GM23338 (cell line): ENCODE data around the gene STRN4. TPM values are rescaled to one million over a fixed set of nuclear protein-coding genes. Genes with fewer than 3 reads are reported as not detected.

Source experiments
- EZH2 ChIP-seq: fragments of 200-600 bp; sonication (generic); IDR thresholded peaks from one replicate; pipeline ENCODE4 v1.8.0; 2017; ENCODE audit warnings: antibody characterized with exemption, mild to moderate bottlenecking, low read depth; ENCODE audit not compliant: unreplicated experiment
- EZH2phosphoT487 ChIP-seq: fragments of 200-600 bp; sonication (generic); IDR thresholded peaks from one replicate; pipeline ENCODE4 v1.8.1; 2018; ENCODE audit warnings: antibody characterized with exemption; ENCODE audit not compliant: unreplicated experiment
- JUNB ChIP-seq: IDR thresholded peaks from one replicate; pipeline ENCODE4 v1.6.1; 2016; ENCODE audit warnings: antibody characterized with exemption; ENCODE audit not compliant: unreplicated experiment
- NANOG ChIP-seq: IDR thresholded peaks from 2 replicates; pipeline ENCODE4 v1.6.1; 2016; ENCODE audit warnings: antibody characterized with exemption, borderline replicate concordance
- STAT1 ChIP-seq: IDR thresholded peaks from one replicate; pipeline ENCODE4 v1.6.1; 2016; ENCODE audit warnings: antibody characterized with exemption; ENCODE audit not compliant: unreplicated experiment
- ZNF114 ChIP-seq: fragments of 250-450 bp; sonication (Bioruptor Pico); IDR thresholded peaks from 2 replicates; pipeline ENCODE4 v1.5.0; 2020; ENCODE audit warnings: mild to moderate bottlenecking, moderate library complexity
- ZNF331 ChIP-seq: fragments of 250-450 bp; sonication (Bioruptor Pico); IDR thresholded peaks from 2 replicates; pipeline ENCODE4 v1.5.0; 2020; ENCODE audit warnings: low read depth, mild to moderate bottlenecking, moderate library complexity
- polyA plus RNA-seq: library from polyadenylated mRNA; unstranded; fragments of >200 nt; fragmentation: Nextera tagmentation; extraction: Ambion mirVana; gene quantifications from 2 replicates; pipeline ENCODE4 v1.2.1, GENCODE V29; 2016
- total RNA-seq: library from RNA; depleted of rRNA; stranded (reverse); fragments of >200 nt; shearing (Covaris generic); gene quantifications from 2 replicates; pipeline ENCODE4 v1.2.3, GENCODE V29; 2014
- TF ChIP-seq, protein P1 (sequence below): fragments of 250-450 bp; sonication (Bioruptor Pico); IDR thresholded peaks from 2 replicates; pipeline ENCODE4 v1.5.0; 2020; ENCODE audit warnings: mild to moderate bottlenecking, moderate library complexity
- TF ChIP-seq, protein P2 (sequence below): IDR thresholded peaks from 2 replicates; pipeline ENCODE4 v1.6.1; 2016; ENCODE audit warnings: antibody characterized with exemption
- TF ChIP-seq, protein P3 (sequence below), 2 experiments: fragments of 200-600 bp in 1 of 2; sonication (generic) in 1 of 2; conservative IDR thresholded peaks; 2 replicates each; pipeline versions ENCODE4 v1.5.1 to v1.6.1; 2016 to 2017; ENCODE audit warnings: antibody characterized with exemption in 2 of 2, low read depth in 2 of 2, mild to moderate bottlenecking in 2 of 2, moderate library complexity in 1 of 2
- TF ChIP-seq, protein P4 (sequence below): IDR thresholded peaks from one replicate; pipeline ENCODE4 v1.6.1; 2018; ENCODE audit warnings: antibody characterized with exemption; ENCODE audit not compliant: unreplicated experiment

Gene STRN4
- total and polyA plus RNA-seq, 2 experiments from 2014 or later, result 62.1 to 140 TPM

DNA sequence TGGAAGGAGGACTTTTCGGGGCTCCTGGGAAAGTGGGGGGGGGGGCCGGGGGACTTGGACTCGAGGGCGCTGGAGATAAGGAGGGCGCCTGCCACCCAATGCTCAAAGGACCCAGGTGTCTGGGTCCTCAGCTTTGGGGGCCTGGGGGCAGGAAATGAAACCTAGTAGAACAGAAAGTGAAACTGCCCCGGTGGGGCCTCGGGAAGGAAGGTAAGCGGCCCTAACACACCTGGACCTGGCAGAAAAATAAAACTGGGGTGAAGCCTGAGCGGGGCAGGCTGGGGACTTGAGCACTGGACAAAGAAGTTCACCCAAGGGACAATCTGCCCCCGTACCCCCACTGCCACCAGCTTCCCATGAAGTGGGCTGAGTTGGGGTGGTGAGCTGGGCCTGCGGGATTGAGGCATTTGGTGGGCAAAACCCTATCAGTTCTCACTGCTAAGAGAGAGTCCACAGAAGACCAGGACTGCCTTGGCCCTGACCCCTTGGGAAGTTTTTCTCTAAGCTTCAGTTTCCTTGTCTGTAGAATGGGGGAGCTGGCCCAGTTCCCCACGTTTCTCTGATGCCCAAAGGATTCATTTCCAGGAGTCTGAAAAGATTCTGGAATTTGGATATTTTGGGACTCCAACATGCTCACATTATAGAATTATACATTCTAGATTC is 31.7 kb downstream of the STRN4 start (continued):
- TF ChIP-seq, protein P1, sequence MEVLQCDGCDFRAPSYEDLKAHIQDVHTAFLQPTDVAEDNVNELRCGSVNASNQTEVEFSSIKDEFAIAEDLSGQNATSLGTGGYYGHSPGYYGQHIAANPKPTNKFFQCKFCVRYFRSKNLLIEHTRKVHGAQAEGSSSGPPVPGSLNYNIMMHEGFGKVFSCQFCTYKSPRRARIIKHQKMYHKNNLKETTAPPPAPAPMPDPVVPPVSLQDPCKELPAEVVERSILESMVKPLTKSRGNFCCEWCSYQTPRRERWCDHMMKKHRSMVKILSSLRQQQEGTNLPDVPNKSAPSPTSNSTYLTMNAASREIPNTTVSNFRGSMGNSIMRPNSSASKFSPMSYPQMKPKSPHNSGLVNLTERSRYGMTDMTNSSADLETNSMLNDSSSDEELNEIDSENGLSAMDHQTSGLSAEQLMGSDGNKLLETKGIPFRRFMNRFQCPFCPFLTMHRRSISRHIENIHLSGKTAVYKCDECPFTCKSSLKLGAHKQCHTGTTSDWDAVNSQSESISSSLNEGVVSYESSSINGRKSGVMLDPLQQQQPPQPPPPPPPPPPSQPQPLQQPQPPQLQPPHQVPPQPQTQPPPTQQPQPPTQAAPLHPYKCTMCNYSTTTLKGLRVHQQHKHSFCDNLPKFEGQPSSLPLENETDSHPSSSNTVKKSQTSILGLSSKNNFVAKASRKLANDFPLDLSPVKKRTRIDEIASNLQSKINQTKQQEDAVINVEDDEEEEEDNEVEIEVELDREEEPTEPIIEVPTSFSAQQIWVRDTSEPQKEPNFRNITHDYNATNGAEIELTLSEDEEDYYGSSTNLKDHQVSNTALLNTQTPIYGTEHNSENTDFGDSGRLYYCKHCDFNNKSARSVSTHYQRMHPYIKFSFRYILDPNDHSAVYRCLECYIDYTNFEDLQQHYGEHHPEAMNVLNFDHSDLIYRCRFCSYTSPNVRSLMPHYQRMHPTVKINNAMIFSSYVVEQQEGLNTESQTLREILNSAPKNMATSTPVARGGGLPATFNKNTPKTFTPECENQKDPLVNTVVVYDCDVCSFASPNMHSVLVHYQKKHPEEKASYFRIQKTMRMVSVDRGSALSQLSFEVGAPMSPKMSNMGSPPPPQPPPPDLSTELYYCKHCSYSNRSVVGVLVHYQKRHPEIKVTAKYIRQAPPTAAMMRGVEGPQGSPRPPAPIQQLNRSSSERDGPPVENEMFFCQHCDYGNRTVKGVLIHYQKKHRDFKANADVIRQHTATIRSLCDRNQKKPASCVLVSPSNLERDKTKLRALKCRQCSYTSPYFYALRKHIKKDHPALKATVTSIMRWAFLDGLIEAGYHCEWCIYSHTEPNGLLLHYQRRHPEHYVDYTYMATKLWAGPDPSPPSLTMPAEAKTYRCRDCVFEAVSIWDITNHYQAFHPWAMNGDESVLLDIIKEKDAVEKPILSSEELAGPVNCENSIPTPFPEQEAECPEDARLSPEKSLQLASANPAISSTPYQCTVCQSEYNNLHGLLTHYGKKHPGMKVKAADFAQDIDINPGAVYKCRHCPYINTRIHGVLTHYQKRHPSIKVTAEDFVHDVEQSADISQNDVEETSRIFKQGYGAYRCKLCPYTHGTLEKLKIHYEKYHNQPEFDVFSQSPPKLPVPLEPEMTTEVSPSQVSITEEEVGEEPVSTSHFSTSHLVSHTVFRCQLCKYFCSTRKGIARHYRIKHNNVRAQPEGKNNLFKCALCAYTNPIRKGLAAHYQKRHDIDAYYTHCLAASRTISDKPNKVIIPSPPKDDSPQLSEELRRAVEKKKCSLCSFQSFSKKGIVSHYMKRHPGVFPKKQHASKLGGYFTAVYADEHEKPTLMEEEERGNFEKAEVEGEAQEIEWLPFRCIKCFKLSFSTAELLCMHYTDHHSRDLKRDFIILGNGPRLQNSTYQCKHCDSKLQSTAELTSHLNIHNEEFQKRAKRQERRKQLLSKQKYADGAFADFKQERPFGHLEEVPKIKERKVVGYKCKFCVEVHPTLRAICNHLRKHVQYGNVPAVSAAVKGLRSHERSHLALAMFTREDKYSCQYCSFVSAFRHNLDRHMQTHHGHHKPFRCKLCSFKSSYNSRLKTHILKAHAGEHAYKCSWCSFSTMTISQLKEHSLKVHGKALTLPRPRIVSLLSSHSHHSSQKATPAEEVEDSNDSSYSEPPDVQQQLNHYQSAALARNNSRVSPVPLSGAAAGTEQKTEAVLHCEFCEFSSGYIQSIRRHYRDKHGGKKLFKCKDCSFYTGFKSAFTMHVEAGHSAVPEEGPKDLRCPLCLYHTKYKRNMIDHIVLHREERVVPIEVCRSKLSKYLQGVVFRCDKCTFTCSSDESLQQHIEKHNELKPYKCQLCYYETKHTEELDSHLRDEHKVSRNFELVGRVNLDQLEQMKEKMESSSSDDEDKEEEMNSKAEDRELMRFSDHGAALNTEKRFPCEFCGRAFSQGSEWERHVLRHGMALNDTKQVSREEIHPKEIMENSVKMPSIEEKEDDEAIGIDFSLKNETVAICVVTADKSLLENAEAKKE (CRISPR knock-in tag), result no peak
- TF ChIP-seq JUNB (no peak), EZH2 (no peak), ZNF331 (CRISPR knock-in tag) (no peak), STAT1 (no peak), NANOG (no peak), EZH2phosphoT487 (no peak), ZNF114 (no peak)
- TF ChIP-seq, protein P2, sequence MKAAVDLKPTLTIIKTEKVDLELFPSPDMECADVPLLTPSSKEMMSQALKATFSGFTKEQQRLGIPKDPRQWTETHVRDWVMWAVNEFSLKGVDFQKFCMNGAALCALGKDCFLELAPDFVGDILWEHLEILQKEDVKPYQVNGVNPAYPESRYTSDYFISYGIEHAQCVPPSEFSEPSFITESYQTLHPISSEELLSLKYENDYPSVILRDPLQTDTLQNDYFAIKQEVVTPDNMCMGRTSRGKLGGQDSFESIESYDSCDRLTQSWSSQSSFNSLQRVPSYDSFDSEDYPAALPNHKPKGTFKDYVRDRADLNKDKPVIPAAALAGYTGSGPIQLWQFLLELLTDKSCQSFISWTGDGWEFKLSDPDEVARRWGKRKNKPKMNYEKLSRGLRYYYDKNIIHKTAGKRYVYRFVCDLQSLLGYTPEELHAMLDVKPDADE, result no peak
- TF ChIP-seq, protein P3, sequence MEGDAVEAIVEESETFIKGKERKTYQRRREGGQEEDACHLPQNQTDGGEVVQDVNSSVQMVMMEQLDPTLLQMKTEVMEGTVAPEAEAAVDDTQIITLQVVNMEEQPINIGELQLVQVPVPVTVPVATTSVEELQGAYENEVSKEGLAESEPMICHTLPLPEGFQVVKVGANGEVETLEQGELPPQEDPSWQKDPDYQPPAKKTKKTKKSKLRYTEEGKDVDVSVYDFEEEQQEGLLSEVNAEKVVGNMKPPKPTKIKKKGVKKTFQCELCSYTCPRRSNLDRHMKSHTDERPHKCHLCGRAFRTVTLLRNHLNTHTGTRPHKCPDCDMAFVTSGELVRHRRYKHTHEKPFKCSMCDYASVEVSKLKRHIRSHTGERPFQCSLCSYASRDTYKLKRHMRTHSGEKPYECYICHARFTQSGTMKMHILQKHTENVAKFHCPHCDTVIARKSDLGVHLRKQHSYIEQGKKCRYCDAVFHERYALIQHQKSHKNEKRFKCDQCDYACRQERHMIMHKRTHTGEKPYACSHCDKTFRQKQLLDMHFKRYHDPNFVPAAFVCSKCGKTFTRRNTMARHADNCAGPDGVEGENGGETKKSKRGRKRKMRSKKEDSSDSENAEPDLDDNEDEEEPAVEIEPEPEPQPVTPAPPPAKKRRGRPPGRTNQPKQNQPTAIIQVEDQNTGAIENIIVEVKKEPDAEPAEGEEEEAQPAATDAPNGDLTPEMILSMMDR (conservative IDR thresholded peaks at IDR 0.05; ENCODE audit: low read depth in 2 of 2), result no peak
- TF ChIP-seq, protein P4, sequence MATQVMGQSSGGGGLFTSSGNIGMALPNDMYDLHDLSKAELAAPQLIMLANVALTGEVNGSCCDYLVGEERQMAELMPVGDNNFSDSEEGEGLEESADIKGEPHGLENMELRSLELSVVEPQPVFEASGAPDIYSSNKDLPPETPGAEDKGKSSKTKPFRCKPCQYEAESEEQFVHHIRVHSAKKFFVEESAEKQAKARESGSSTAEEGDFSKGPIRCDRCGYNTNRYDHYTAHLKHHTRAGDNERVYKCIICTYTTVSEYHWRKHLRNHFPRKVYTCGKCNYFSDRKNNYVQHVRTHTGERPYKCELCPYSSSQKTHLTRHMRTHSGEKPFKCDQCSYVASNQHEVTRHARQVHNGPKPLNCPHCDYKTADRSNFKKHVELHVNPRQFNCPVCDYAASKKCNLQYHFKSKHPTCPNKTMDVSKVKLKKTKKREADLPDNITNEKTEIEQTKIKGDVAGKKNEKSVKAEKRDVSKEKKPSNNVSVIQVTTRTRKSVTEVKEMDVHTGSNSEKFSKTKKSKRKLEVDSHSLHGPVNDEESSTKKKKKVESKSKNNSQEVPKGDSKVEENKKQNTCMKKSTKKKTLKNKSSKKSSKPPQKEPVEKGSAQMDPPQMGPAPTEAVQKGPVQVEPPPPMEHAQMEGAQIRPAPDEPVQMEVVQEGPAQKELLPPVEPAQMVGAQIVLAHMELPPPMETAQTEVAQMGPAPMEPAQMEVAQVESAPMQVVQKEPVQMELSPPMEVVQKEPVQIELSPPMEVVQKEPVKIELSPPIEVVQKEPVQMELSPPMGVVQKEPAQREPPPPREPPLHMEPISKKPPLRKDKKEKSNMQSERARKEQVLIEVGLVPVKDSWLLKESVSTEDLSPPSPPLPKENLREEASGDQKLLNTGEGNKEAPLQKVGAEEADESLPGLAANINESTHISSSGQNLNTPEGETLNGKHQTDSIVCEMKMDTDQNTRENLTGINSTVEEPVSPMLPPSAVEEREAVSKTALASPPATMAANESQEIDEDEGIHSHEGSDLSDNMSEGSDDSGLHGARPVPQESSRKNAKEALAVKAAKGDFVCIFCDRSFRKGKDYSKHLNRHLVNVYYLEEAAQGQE, result no peak
